AG04450 (cell line): ENCODE data around the gene RHBDL1. TPM values are rescaled to one million over a fixed set of nuclear protein-coding genes. Genes with fewer than 3 reads are reported as not detected.

ENCODE experiments used
- CTCF ChIA-PET: fragments of 300-600, 350-600 bp; formaldehyde crosslinking; extraction: SDS; loops from one replicate; lab custom pipeline; 2022; ENCODE audit warnings: antibody characterized with exemption, inconsistent platforms; lab: Charles Lee
- POLR2A ChIA-PET: fragments of 350-600 bp; formaldehyde crosslinking; extraction: SDS; loops from one replicate; lab custom pipeline; 2021; ENCODE audit warnings: antibody characterized with exemption, inconsistent platforms; lab: Yijun Ruan, JAX
- DNase-seq: peaks from one replicate; pipeline ENCODE4 v3.0.0-alpha.2; 2011; ENCODE audit warnings: low read depth, low spot score
- H3K27ac ChIP-seq: one replicate; pipeline ENCODE4 v1.5.1; 2012; ENCODE audit warnings: low read depth, low read length, control low read depth
- H3K27me3 ChIP-seq: one replicate; pipeline ENCODE4 v1.6.0; 2012; ENCODE audit warnings: low read length; ENCODE audit not compliant: control insufficient read depth, insufficient read depth
- H3K4me3 ChIP-seq: 2 replicates; pipeline ENCODE4 v1.5.1; 2011; ENCODE audit warnings: mild to moderate bottlenecking, low read depth, low read length, control low read depth
- H3K9me3 ChIP-seq: 2 replicates; pipeline ENCODE4 v1.5.1; 2012; ENCODE audit warnings: low read length; ENCODE audit not compliant: control insufficient read depth, insufficient read depth
- CTCF ChIP-seq: IDR thresholded peaks from 2 replicates; pipeline ENCODE4 v1.5.1; 2011; ENCODE audit warnings: low read depth, low read length, control low read depth, inconsistent platforms
- polyA plus RNA-seq: library from polyadenylated mRNA; depleted of rRNA; stranded (reverse); fragments of >200 nt; gene quantifications from 2 replicates; pipeline ENCODE4 v1.2.3, GENCODE V29; 2011

RHBDL1 gene
- polyA plus RNA-seq, 1 experiment, result 1.5 TPM

- Histone ChIP-seq H3K4me3 (no peak overlapping the region), H3K27me3 (no peaks in the 10 kb centered on the region), H3K27ac (no peak overlapping the region), H3K9me3 (no peaks in the 10 kb centered on the region; the same call in 1 of the 2 replicates)
- no peak for TF ChIP-seq CTCF
- POLR2A ChIA-PET, result no interaction called here
- no peak for DNase-seq
- CTCF ChIA-PET, result no interaction called here
Measured at GRCh38 chr16:672851-673250, 2.6 kb upstream of the RHBDL1 start.

GRCh38 chr16:673399-673991 is 2.0 kb upstream of the RHBDL1 start:
- TF ChIP-seq CTCF, result no peak
- no peak for DNase-seq
- Histone ChIP-seq H3K4me3 (no peak overlapping the region), H3K27ac (no peak overlapping the region), H3K27me3 (no peaks in the 10 kb centered on the region), H3K9me3 (no peaks in the 10 kb centered on the region; the same call in 1 of the 2 replicates)
- POLR2A ChIA-PET, result no interaction called here
- CTCF ChIA-PET, result no interaction called here

- no peak for TF ChIP-seq CTCF
- ChIA-PET POLR2A (no interaction called here), CTCF (no interaction called here)
- Histone ChIP-seq H3K27ac (no peak overlapping the region), H3K4me3 (no peak overlapping the region), H3K9me3 (no peaks in the 10 kb centered on the region; the same call in 1 of the 2 replicates), H3K27me3 (no peaks in the 10 kb centered on the region)
- no peak for DNase-seq
Measured at GRCh38 chr16:674214-674881, 1.1 kb upstream of the RHBDL1 start.

- H3K9me3 ChIP-seq, result peaks cover 3% of the 10 kb centered on the region; the same call in 1 of the 2 replicates
- POLR2A ChIA-PET, result interaction anchor here (0.6 kb wide), 1 partner anchor 9 kb away, joined by 3 read pairs; no protein-coding TSS in a partner anchor
- CTCF ChIA-PET, result interaction anchor here (1.0 to 1.6 kb wide), 2 partner anchors 9 to 15 kb away, joined by 3 to 5 read pairs; no protein-coding TSS in a partner anchor
- peak overlapping the region; percentile 57 for H3K4me3 ChIP-seq
- H3K27ac ChIP-seq, result no peak overlapping the region
- TF ChIP-seq CTCF, result no peak
- no peak for DNase-seq
- no peaks in the 10 kb centered on the region for H3K27me3 ChIP-seq
Measured at GRCh38 chr16:675884-676564, 553 bp downstream of the RHBDL1 start.
